Measurements from ENCODE around the gene EPB41. TPM values are rescaled to one million over a fixed set of nuclear protein-coding genes. Genes with fewer than 3 reads are reported as not detected.

EPB41 gene
- total and polyA plus RNA-seq, 2 of the 4 experiments (the other 2 are of a cell fraction) = 4.6 to 10.0 TPM

DNA sequence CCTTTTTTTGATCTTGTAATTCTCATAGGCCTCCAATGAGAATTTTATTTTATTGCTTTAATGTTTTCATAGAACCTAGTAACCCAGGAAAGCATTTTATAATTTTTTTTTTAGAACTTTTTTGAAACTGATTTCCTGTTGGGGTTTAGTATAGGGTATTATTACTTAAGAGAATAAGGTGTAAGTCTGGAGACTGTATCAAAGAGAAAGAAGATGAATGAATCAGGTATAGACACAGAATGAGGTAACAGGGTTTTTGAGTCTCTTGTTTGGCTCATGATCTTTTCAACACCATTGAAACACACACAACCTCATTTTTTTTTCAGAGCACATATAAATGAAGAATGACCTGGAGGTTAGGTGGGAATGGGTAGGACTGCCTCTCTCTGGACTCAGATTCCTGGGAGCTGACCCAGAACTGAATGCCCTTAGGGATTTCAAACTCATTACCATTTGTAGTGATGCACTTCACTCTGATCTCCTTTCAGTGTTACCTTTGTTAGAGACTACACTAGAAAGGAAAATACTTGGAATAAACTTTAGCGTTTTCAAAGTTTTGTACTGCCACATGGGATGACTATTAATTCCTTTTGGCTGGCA is 51.0 kb downstream of the EPB41 start:
- H3K4me3 ChIP-seq (ENCODE audit: insufficient read depth, low read depth, low read length) = no peak overlapping the region
- no peak overlapping the region for H3K23ac ChIP-seq (ENCODE audit: low read depth, low read length)
- H2BK120ac ChIP-seq (ENCODE audit: low read depth, low read length) = no peak overlapping the region
- no peak overlapping the region for H2AFZ ChIP-seq (replicated peaks; ENCODE audit: low read length, poor library complexity)
- ATAC-seq (ENCODE audit: low read depth) (no peak), DNase-seq (no peak)
- no peak overlapping the region for H3K9ac ChIP-seq (ENCODE audit: low read depth, low read length)
- no peak overlapping the region for H4K5ac ChIP-seq (ENCODE audit: low read depth, low read length)
- H4K20me1 ChIP-seq (ENCODE audit: insufficient read depth, low read length) = no peaks in the 10 kb centered on the region
- no peaks in the 10 kb centered on the region for H3K36me3 ChIP-seq (ENCODE audit: control insufficient read depth, insufficient read depth, low read length)
- H2AK5ac ChIP-seq (ENCODE audit: low read depth, low read length) = no peak overlapping the region
- CTCF ChIA-PET = no interaction called here
- TF ChIP-seq CEBPB (IDR thresholded peaks at IDR 0.05; ENCODE audit: low read depth, low read length) (no peak), NFE2L2 (IDR thresholded peaks at IDR 0.05; ENCODE audit: low read depth, low read length) (no peak), RAD21 (IDR thresholded peaks at IDR 0.05; ENCODE audit: low read length) (no peak), FOS (IDR thresholded peaks at IDR 0.05; ENCODE audit: low read depth, low read length) (no peak), RCOR1 (IDR thresholded peaks at IDR 0.05; ENCODE audit: insufficient replicate concordance, low read length) (no peak), SMC3 (IDR thresholded peaks at IDR 0.05; ENCODE audit: low read depth, low read length) (no peak), POLR2A (IDR thresholded peaks at IDR 0.05; ENCODE audit: low read depth, low read length) (no peak), MAZ (IDR thresholded peaks at IDR 0.05; ENCODE audit: borderline replicate concordance, low read depth, low read length) (no peak), MAFK (IDR thresholded peaks at IDR 0.05; ENCODE audit: low read depth, low read length) (no peak), RFX5 (IDR thresholded peaks at IDR 0.05; ENCODE audit: low read depth, low read length) (no peak), MXI1 (IDR thresholded peaks at IDR 0.05; ENCODE audit: borderline replicate concordance, low read depth, low read length) (no peak), ELK1 (IDR thresholded peaks at IDR 0.05; ENCODE audit: borderline replicate concordance, low read depth, low read length) (no peak), BHLHE40 (IDR thresholded peaks at IDR 0.05; ENCODE audit: low read depth, low read length) (no peak), CHD1 (IDR thresholded peaks at IDR 0.05; ENCODE audit: low read depth, low read length) (no peak)
- TF ChIP-seq, protein P1, sequence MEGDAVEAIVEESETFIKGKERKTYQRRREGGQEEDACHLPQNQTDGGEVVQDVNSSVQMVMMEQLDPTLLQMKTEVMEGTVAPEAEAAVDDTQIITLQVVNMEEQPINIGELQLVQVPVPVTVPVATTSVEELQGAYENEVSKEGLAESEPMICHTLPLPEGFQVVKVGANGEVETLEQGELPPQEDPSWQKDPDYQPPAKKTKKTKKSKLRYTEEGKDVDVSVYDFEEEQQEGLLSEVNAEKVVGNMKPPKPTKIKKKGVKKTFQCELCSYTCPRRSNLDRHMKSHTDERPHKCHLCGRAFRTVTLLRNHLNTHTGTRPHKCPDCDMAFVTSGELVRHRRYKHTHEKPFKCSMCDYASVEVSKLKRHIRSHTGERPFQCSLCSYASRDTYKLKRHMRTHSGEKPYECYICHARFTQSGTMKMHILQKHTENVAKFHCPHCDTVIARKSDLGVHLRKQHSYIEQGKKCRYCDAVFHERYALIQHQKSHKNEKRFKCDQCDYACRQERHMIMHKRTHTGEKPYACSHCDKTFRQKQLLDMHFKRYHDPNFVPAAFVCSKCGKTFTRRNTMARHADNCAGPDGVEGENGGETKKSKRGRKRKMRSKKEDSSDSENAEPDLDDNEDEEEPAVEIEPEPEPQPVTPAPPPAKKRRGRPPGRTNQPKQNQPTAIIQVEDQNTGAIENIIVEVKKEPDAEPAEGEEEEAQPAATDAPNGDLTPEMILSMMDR (conservative IDR thresholded peaks at IDR 0.05; ENCODE audit: low read depth, low read length) = no peak
- TF ChIP-seq, protein P2, sequence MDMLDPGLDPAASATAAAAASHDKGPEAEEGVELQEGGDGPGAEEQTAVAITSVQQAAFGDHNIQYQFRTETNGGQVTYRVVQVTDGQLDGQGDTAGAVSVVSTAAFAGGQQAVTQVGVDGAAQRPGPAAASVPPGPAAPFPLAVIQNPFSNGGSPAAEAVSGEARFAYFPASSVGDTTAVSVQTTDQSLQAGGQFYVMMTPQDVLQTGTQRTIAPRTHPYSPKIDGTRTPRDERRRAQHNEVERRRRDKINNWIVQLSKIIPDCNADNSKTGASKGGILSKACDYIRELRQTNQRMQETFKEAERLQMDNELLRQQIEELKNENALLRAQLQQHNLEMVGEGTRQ (IDR thresholded peaks at IDR 0.05; ENCODE audit: low read depth, low read length) = no peak
- H3K27ac ChIP-seq (ENCODE audit: insufficient read depth, low read length) = no peak overlapping the region
- no peak overlapping the region for H3K56ac ChIP-seq (ENCODE audit: extremely low read depth, insufficient read depth, low read length)
- in situ Hi-C loops (cut with MboI; ENCODE audit: low sequenced_read_pairs) (no loop called here), intact Hi-C loops (cut with micrococcal nuclease) (no loop called here), dilution Hi-C loops (cut with HindIII; ENCODE audit: low sequenced_read_pairs, unreplicated experiment) (no loop called here)
- BruUV-seq (replicated peaks) = no TSS peak
- POLR2A ChIA-PET (ENCODE audit: unreplicated experiment) = interaction anchor here (0.6 kb wide), 1 partner anchor 34 kb away, joined by 19 read pairs; no protein-coding TSS in a partner anchor
- no peaks in the 10 kb centered on the region for H3K79me1 ChIP-seq (ENCODE audit: low read depth in 1 of 2, low read length in 2 of 2)
- no peak overlapping the region for H2BK15ac ChIP-seq (ENCODE audit: low read depth, low read length)
- no peak overlapping the region for H3K18ac ChIP-seq (ENCODE audit: low read depth, low read length)
- H3K4me1 ChIP-seq (ENCODE audit: control insufficient read depth, insufficient read depth, low read length) = no peaks in the 10 kb centered on the region
- no peak overlapping the region for H4K91ac ChIP-seq (ENCODE audit: insufficient read depth, low read depth, low read length)
- no peaks in the 10 kb centered on the region for H3K9me1 ChIP-seq (ENCODE audit: insufficient read depth, low read length)
- H3K9me3 ChIP-seq (ENCODE audit: control insufficient read depth, insufficient read depth, low read length) = no peaks in the 10 kb centered on the region
- H4K8ac ChIP-seq (ENCODE audit: low read depth in 2 of 2, low read length in 2 of 2) = no peak overlapping the region
- no peak overlapping the region for H3K4me2 ChIP-seq (ENCODE audit: low read depth, low read length)
- no peak overlapping the region for H2AK9ac ChIP-seq (replicated peaks; ENCODE audit: low read depth, low read length, poor library complexity)
- H2BK5ac ChIP-seq (ENCODE audit: low read depth, low read length, poor library complexity, severe bottlenecking) = no peak overlapping the region
- no peak overlapping the region for H3K14ac ChIP-seq (replicated peaks; ENCODE audit: low read depth, low read length)
- H3K4ac ChIP-seq (ENCODE audit: low read depth, low read length) = no peak overlapping the region
- H3K27me3 ChIP-seq (ENCODE audit: control insufficient read depth, insufficient read depth, low read length) = no peaks in the 10 kb centered on the region
- no CpG with 5 or more reads among the region's 1 CpG for WGBS, 2 experiments (ENCODE audit: extremely low coverage in 2 of 2, insufficient read length in 1 of 2)
- no peak overlapping the region for H2BK20ac ChIP-seq (ENCODE audit: low read depth, low read length)

Data from IMR-90 (cell line).